HEK293 (cell line): Measurements from ENCODE around the gene TUBB4A.

Source experiments
- EGR2 ChIP-seq: fragments of 450-650 bp; formaldehyde crosslinking; IDR thresholded peaks from 2 replicates; pipeline ENCODE4 v1.5.1; 2016; ENCODE audit warnings: low read depth, missing biosample characterization, missing genetic modification characterization
- HIC1 ChIP-seq: fragments of 450-650 bp; formaldehyde crosslinking; IDR thresholded peaks from 2 replicates; pipeline ENCODE4 v1.5.1; 2016; ENCODE audit warnings: missing biosample characterization, missing genetic modification characterization
- KLF9 ChIP-seq: fragments of 450-650 bp; formaldehyde crosslinking; IDR thresholded peaks from 2 replicates; pipeline ENCODE4 v1.5.1; 2016; ENCODE audit warnings: missing biosample characterization, missing genetic modification characterization, low read depth
- PRDM2 ChIP-seq: fragments of 450-650 bp; formaldehyde crosslinking; IDR thresholded peaks from 2 replicates; pipeline ENCODE4 v1.5.1; 2016; ENCODE audit warnings: missing biosample characterization, missing genetic modification characterization, borderline replicate concordance
- SCRT1 ChIP-seq: fragments of 450-650 bp; formaldehyde crosslinking; IDR thresholded peaks from 2 replicates; pipeline ENCODE4 v1.5.1; 2016; ENCODE audit warnings: missing biosample characterization, missing genetic modification characterization, borderline replicate concordance
- ZBTB1 ChIP-seq: fragments of 450-650 bp; formaldehyde crosslinking; IDR thresholded peaks from 2 replicates; pipeline ENCODE4 v1.5.1; 2016; ENCODE audit warnings: missing biosample characterization, missing genetic modification characterization
- ZBTB21 ChIP-seq: fragments of 450-650 bp; formaldehyde crosslinking; IDR thresholded peaks from 2 replicates; pipeline ENCODE4 v1.5.1; 2017; ENCODE audit warnings: missing biosample characterization, missing genetic modification characterization
- ZBTB48 ChIP-seq: fragments of 450-650 bp; formaldehyde crosslinking; IDR thresholded peaks from 2 replicates; pipeline ENCODE4 v1.5.1; 2016; ENCODE audit warnings: missing biosample characterization, missing genetic modification characterization
- ZBTB7A ChIP-seq: fragments of 450-650 bp; formaldehyde crosslinking; IDR thresholded peaks from 2 replicates; pipeline ENCODE4 v1.5.1; 2016; ENCODE audit warnings: low read depth, missing biosample characterization, missing genetic modification characterization
- ZNF133 ChIP-seq: fragments of 450-650 bp; formaldehyde crosslinking; IDR thresholded peaks from 2 replicates; pipeline ENCODE4 v1.5.1; 2016; ENCODE audit warnings: missing biosample characterization, missing genetic modification characterization
- ZNF302 ChIP-seq: fragments of 450-650 bp; formaldehyde crosslinking; IDR thresholded peaks from 2 replicates; pipeline ENCODE4 v1.5.1; 2016; ENCODE audit warnings: missing biosample characterization, missing genetic modification characterization, low read depth
- ZNF335 ChIP-seq: fragments of 450-650 bp; formaldehyde crosslinking; conservative IDR thresholded peaks from 2 replicates; pipeline ENCODE4 v1.5.1; 2016; ENCODE audit warnings: missing biosample characterization, missing genetic modification characterization
- ZNF341 ChIP-seq: fragments of 450-650 bp; formaldehyde crosslinking; IDR thresholded peaks from 2 replicates; pipeline ENCODE4; 2016; ENCODE audit warnings: low read depth, missing biosample characterization, missing genetic modification characterization
- ZNF354C ChIP-seq: fragments of 450-650 bp; formaldehyde crosslinking; IDR thresholded peaks from 2 replicates; pipeline ENCODE4 v1.5.1; 2016; ENCODE audit warnings: missing biosample characterization, missing genetic modification characterization, low read depth, borderline replicate concordance
- ZNF398 ChIP-seq: fragments of 450-650 bp; formaldehyde crosslinking; IDR thresholded peaks from 2 replicates; pipeline ENCODE4 v1.5.1; 2017; ENCODE audit warnings: missing biosample characterization, missing genetic modification characterization
- ZSCAN30 ChIP-seq: fragments of 450-650 bp; IDR thresholded peaks from 2 replicates; pipeline ENCODE4 v1.5.1; 2018; ENCODE audit warnings: missing biosample characterization, mild to moderate bottlenecking, missing genetic modification characterization, moderate library complexity
- ZXDB ChIP-seq: fragments of 450-650 bp; formaldehyde crosslinking; IDR thresholded peaks from 2 replicates; pipeline ENCODE4 v1.5.1; 2016; ENCODE audit warnings: missing biosample characterization, missing genetic modification characterization

Gene TUBB4A

GRCh38 chr19:6459262-6460098, 42.6 kb downstream of the TUBB4A start, which contains the start of gene SLC25A23 (continued):
- TF ChIP-seq ZSCAN30, result peak; percentile 30; the same call in 1 of the 2 replicates
- TF ChIP-seq HIC1 (tag by site-specific recombination), result peak; percentile 58; the same call in 1 of the 2 replicates
- peak; percentile 66 for TF ChIP-seq EGR2 (tag by site-specific recombination)
- peak; percentile 97 for TF ChIP-seq ZBTB48 (tag by site-specific recombination)
- 0 out of 2 replicates have a peak, but pooled peaks have one; percentile 20 for TF ChIP-seq ZNF133 (tag by site-specific recombination)
- TF ChIP-seq KLF9, result peak; percentile 96; the same call in 1 of the 2 replicates
- no peak for TF ChIP-seq ZNF354C (tag by site-specific recombination)
- no peak for TF ChIP-seq ZXDB (tag by site-specific recombination)
- 0 out of 2 replicates have a peak, but pooled peaks have one; percentile 27 for TF ChIP-seq PRDM2 (tag by site-specific recombination)
- TF ChIP-seq ZBTB7A (tag by site-specific recombination), result 0 out of 2 replicates have a peak, but pooled peaks have one; percentile 12
- TF ChIP-seq ZNF335 (tag by site-specific recombination), result peak; percentile 59
- peak; percentile 8; the same call in 1 of the 2 replicates for TF ChIP-seq ZBTB1
- TF ChIP-seq ZNF398 (tag by site-specific recombination), result peak; percentile 74; the same call in 1 of the 2 replicates
- TF ChIP-seq ZBTB21 (tag by site-specific recombination), result no peak
- TF ChIP-seq SCRT1 (tag by site-specific recombination), result 0 out of 2 replicates have a peak, but pooled peaks have one; percentile 4
- peak; percentile 89 for TF ChIP-seq ZNF341
- TF ChIP-seq ZNF302 (tag by site-specific recombination), result no peak
- TF ChIP-seq, all 188 proteins: peak for 21
